ENCODE results near the gene PCP2.

DNA sequence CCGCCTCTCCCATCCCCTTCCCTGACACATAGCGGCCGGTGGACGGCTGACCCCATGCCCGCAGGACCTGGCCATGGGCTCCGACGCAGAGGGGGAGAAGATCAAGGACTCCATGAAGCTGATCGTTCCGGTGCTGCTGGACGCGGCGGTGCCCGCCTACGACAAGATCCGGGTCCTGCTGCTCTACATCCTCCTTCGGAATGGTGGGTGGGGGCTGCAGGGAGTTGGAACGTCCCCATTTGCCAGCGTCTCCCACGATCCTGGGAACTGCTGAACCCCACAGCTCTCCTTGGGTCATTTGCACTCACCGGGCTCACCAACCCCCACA lies 11.0 kb upstream of the PCP2 start:
- no peak for TF ChIP-seq POLR2A (IDR thresholded peaks at IDR 0.05)
- TF ChIP-seq, protein P1, sequence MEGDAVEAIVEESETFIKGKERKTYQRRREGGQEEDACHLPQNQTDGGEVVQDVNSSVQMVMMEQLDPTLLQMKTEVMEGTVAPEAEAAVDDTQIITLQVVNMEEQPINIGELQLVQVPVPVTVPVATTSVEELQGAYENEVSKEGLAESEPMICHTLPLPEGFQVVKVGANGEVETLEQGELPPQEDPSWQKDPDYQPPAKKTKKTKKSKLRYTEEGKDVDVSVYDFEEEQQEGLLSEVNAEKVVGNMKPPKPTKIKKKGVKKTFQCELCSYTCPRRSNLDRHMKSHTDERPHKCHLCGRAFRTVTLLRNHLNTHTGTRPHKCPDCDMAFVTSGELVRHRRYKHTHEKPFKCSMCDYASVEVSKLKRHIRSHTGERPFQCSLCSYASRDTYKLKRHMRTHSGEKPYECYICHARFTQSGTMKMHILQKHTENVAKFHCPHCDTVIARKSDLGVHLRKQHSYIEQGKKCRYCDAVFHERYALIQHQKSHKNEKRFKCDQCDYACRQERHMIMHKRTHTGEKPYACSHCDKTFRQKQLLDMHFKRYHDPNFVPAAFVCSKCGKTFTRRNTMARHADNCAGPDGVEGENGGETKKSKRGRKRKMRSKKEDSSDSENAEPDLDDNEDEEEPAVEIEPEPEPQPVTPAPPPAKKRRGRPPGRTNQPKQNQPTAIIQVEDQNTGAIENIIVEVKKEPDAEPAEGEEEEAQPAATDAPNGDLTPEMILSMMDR (IDR thresholded peaks at IDR 0.05), result no peak

All from Peyer's patch (tissue), 4 donors.